Mucosa of gallbladder (tissue), 1 donor: ENCODE results near the gene RBM17. TPM values are rescaled to one million over a fixed set of nuclear protein-coding genes. Genes with fewer than 3 reads are reported as not detected.
"Not testable (repeated sequence)": the region's sequence is repeated elsewhere in the genome, so short reads cannot be mapped to it uniquely, and the experiment has no call there.

Source experiments
- DNase-seq: peaks from one replicate; pipeline ENCODE4 v3.0.0-alpha.2; 2020; ENCODE audit warnings: low spot score
- total RNA-seq: library from RNA; stranded (reverse); gene quantifications from one replicate; pipeline ENCODE4 v1.2.1, GENCODE V29; 2021
- donor health status: DM: no; HTN: no; CAD: no.

RBM17 gene
- total RNA-seq, 1 donor from 2014 or later: 65.5 TPM

GRCh38 chr10:6158276-6158675 lies 69.4 kb downstream of the RBM17 start:
- no peak for DNase-seq

- no peak for DNase-seq
These were observed 73.1 kb downstream of the RBM17 start for GRCh38 chr10:6161921-6162320.

GRCh38 chr10:6162589-6163356 lies 73.9 kb downstream of the RBM17 start:
- DNase-seq: no peak

DNA sequence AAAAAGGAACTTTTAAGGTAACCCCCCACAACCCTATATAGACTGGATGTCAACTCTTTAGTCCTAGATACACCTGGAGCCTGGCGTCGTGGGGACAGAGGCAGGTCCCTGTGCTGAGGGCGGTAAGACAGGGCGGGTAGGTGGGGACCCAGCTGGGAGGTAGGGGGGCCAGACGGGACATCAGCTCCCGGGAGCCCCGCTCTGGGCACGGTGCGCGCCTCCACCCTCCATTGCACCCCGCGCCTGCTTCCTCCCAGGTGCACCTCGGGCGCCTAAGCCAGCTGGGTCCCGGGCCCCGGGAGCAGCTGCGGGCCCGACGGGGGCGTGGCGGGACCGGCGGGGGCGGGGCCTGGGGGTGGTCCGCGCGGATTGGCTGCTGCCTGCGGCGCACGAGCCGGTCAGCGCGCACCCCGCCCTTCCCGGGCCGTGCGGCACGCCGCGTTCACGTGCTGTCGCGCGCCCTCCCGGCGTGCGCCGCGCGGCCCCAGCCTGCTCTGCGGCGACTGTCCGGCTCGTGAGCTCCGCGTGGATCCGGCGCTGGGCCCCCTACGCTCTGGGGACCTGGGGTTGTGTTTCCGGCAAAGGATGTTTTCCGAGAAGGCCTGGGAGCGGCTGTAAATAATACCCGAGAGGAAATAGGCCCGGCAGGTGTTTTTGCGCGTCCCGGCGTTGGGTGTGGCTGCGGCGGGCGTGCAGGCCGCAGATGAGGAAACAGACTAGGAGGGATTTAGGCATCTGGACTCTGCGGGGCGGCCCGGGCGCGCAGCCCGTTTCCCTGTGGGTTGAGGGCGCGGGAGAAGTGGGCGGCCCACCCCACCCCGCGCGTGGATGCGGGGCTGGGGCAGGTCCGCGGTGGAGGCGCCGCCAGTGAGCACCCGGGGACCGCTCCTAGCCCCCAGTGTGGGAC lies 74.8 kb downstream of the RBM17 start:
- DNase-seq: peak; percentile 90

GRCh38 chr10:6164271-6165095 lies 75.6 kb downstream of the RBM17 start:
- no peak for DNase-seq

GRCh38 chr10:6165221-6165725 lies 76.4 kb downstream of the RBM17 start:
- DNase-seq: no peak

GRCh38 chr10:6165933-6166332 lies 77.1 kb downstream of the RBM17 start:
- DNase-seq: not testable (repeated sequence)

Other genes starting within 250 kb of the RBM17 start
- gene ANKRD16, start 199.1 kb upstream of the RBM17 start, total RNA-seq: 9.4 TPM
- 101 TPM for gene FBH1, start 198.8 kb upstream of the RBM17 start, total RNA-seq
- 25.6 TPM for gene IL15RA, start 111.5 kb upstream of the RBM17 start, total RNA-seq
- 1.4 TPM for gene IL2RA, start 26.7 kb upstream of the RBM17 start, total RNA-seq
- 100 TPM for gene PFKFB3, start 113.9 kb downstream of the RBM17 start, total RNA-seq